ENCODE measurements around the gene RAD51D. TPM values are rescaled to one million over a fixed set of nuclear protein-coding genes. Genes with fewer than 3 reads are reported as not detected.
"Not testable (repeated sequence)": the region's sequence is repeated elsewhere in the genome, so short reads cannot be mapped to it uniquely, and the experiment has no call there.

Gene RAD51D
- total RNA-seq, 1 donor from 2014 or later, result 8.6 TPM

DNA sequence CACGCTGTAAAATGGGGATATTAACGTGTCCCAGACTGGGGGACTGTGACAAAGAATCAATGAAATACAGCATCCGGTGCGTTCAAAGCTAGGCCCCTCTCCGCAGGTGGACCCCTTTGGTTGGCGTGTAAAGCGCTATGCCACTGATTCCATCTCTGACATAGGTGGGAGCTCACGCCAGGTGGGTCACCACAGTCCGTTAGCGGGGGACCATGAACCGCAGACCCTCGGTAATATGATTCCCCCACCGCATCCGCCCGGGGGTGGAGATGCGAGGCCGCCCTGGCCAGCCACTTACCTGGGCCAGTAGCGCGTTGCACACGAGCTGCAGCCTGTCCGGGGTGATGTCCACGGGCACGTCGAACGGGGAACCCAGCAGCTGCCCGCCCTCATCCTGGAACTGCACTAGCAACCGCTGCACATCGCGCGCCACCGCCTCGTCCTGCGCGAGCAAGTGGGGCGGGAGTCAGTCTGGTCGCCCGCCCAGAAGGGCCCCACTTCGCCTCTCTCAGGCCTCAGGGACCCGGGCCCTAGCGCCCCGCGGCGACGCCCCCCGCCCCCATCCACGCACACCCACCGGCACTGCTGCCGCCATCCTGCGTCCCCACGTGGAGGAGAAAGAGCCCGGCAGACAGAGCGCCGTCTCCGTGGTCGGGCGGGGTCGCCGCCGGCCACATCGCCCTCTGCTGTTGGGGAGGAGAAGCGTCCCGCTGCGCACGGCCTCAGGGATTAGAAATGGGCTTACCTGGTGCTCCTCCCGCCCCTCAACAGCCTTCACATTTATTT is 22.2 kb upstream of the RAD51D start, which contains the start of gene NLE1:
NLE1 (minus strand) TSS at position 623 of the 786 bp plus-strand sequence; CDS start at position 595, 28 bp downstream.
- DNase-seq, result peak; percentile 63

DNA sequence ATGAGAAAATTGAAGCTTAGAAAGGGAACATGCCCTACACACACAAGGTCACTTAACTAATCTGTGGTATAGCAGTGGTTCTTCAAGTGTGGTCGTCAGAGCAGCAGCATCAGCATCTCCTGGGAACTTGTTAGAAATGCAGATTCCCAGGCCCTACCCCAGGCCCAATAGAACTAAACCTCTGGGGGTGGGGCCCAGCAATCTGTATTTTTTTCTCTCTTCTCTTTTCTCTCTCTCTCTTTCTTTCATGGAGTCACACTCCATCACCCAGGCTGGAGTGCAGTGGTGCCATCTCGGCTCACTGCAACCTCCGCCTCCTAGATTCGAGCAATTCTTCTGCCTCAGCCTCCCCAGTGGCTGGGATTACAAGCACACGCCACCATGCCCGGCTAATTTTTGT is 18.6 kb upstream of the RAD51D start:
- no peak for DNase-seq

GRCh38 chr17:35135322-35135721 is 15.7 kb upstream of the RAD51D start:
- no peak for DNase-seq

- no peak for DNase-seq
Observed at GRCh38 chr17:35132816-35133550, 13.3 kb upstream of the RAD51D start.

GRCh38 chr17:35132099-35132498 is 12.4 kb upstream of the RAD51D start:
- DNase-seq, result no peak

DNA sequence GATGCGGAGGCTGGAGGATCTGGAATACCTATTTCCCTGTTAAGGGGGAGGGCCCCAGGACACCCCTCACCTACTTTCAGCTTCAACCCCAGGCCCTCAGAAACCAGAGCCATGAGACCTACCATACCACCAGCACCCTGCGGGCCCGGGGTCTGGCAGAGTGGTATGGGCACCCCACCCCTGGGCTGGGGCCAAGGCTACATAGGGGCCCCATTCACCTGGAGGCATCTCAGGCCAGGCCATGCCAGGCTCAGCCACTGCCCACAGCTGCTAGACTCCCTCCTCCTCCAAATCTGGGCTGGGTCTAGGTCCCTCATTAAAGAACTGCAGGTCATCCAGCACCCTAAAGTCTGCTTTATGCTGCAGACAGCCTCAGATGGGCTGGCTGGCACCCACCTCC is 10.7 kb upstream of the RAD51D start:
- DNase-seq, result no peak

DNA sequence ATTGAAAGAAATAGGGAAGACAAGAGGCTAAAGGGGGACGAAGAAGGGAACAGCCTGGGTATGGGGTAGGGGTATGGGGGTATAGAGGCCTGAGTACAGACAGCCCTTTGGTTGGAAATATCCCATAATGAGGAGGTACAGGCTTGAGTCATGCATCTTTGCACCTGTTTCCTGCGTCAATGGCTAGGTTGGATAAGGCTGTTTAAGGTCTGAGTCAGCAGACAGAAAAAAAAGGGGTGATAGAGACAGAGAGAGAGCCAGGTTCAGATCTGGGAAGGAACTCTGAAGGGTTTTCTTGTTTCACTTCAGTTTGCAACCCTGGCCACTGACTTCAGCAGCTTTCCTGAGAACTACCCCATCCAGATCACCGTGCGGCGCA is 10.3 kb upstream of the RAD51D start:
- no peak for DNase-seq

DNA sequence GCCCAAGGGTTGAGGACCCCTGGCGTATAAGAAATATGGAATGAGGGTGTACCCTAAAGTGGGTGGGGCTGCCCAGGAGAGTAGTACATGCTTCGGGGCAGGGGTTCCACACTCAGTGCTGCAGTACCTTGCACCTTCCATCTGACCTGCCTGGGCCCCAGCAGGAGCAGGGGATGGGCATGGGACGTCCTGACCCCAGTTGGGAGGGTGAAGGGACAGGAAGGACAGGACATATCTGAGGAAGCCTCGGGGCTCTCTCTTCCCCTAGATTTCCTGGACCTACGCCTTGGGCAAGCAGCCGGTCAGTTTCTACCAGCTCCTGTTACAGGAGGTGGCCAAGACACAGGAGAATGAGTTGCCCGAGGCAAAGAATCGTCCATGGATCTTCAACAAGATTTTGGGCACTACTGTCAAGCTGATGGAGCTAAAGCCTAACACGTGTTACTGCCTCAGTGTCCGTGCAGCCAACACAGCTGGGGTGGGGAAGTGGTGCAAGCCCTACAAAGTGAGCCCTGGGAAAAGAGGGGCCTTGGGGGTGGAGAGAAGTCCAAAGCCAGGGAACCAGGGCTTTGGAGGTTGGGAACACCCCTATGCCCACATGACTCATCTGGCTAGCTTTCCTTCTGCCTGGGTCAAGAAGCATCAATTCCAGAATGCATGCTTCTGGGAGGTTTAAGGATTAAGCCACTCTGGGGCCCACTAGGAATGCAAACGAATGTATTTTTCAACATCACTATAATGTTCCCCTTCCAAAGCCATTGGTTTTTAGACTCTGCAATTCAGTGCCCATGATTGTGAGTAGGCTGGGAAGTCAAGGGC is 9.7 kb upstream of the RAD51D start:
- DNase-seq, result no peak

- DNase-seq, result no peak
Observed at GRCh38 chr17:35127751-35128514, 8.3 kb upstream of the RAD51D start.

DNA sequence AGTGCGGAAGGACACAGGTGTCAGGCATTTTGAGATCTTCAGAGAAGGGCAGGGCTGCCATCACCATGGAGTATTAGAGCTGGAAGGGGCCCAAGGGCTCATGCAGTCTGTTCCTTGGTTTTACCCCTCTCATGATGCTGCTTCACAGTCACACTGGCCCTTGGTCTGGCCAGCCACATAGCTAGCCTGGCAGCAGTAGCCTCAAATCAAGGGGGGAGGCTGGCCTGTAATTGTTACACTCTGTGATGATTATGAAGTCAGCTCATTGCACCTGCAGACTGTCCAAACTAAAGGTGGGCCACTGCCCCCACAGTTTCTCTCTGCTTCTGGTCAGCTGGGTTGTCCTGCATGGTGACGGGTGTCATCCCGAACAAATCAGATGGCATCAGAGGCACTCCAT is 1.7 kb upstream of the RAD51D start, which contains the start of gene FNDC8:
FNDC8 (plus strand) TSS at position 301 of the 400 bp plus-strand sequence; CDS start at position 380, 79 bp downstream.
- no peak for DNase-seq

- DNase-seq, result no peak
Observed at GRCh38 chr17:35117984-35118383, 1.7 kb downstream of the RAD51D start.

DNA sequence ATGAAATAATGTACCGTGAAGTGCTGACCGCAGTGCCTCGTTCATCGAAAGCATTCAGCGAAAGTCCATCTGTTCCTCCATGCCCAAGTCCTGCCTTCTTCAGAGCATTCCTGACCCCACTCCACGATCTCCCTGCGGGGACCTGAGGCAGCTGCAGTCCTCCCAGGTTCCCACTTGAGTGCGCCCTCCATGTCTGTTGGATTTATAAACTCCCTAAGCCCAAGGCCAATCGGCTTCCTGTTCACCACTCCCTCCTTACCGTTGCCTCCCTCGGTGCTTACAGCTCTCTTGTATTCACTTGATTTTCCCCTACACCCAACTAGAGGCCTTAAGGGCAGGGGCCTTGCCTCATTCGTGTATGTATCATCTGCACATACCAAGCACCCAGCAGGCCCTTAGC is 2.8 kb downstream of the RAD51D start:
- DNase-seq, result no peak

DNA sequence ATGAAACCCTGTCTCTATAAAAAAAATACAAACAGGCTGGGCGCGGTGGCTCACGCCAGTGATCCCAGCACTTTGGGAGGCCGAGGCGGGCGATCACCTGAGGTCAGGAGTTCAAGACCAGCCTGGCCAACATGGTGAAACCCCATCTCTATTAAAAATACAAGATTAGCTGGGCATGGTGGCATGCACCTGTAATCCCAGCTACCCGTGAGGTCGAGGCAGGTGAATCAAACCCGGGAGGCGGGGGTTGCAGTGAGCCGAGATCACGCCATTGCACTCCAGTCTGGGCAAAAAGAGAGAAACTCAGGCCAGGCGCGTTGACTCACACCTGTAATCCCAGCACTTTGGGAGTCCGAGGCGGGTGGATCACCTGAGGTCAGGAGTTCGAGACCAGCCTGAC is 8.9 kb downstream of the RAD51D start:
- DNase-seq, result not testable (repeated sequence)

- no peak for DNase-seq
Observed at GRCh38 chr17:35104844-35105450, 14.7 kb downstream of the RAD51D start.

- no peak for DNase-seq
Observed at GRCh38 chr17:35103271-35103670, 16.4 kb downstream of the RAD51D start.

DNA sequence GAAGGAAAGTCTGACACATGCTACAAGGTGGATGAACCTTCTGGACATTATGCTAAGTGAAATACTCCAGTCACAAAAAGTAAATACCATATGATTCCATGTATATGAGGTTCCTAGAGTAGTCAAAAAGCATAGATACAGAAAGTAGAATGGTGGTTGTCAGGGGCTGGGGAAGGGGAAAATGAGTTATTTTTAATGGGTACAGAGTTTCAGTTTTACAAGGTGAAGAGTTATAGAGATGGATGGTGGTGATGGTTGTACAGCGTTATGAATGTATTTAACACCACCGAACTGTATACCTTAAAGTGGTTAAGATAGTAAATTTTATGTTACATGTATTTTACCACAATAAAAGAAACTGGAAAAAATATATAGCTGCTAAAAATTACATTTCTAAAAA is 17.9 kb downstream of the RAD51D start:
- DNase-seq, result no peak

DNA sequence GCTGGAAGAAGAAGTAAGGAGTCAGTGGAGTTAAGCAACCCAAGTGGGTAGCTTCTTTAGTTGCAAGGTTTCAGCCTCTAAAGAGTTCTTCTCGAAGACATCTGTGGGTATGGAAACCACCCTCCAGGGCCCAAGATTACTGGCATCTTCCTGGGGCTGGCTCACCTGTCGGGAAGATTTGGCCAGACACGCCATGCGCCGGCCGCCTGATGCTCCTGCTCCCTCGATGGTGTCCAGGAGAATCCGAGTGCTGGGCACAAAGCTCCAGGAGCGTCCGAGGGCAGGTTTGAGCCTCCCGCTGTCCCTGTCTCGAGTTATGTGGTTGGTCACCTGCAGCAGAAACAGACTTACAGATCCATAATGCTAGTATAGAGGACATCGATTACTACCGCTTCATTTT is 18.6 kb downstream of the RAD51D start:
- DNase-seq, result no peak

- DNase-seq, result no peak
Observed at GRCh38 chr17:35099908-35100307, 19.8 kb downstream of the RAD51D start.

GRCh38 chr17:35097776-35098175 is 21.9 kb downstream of the RAD51D start:
- DNase-seq, result no peak

DNA sequence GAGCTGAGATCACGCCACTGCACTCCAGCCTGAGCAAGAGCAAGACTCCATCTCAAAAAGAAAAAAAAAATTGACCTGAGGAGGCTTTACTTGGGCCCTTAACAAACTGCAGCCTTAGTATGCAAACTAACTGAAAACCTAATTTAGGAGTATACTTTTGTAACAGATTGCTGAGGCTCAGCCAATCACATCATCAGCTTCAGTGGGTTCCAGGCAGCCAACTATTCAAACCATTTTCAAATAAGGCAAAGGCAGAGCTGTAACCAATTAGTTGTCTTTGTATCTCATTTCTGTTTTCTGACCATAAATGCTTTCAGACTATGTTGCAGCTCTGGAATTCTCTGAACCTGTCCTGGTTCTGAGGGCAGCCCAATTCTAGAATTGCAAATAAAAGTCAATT is 23.9 kb downstream of the RAD51D start:
- DNase-seq, result no peak

GRCh38 chr17:35094902-35095301 is 24.8 kb downstream of the RAD51D start:
- DNase-seq, result no peak

DNA sequence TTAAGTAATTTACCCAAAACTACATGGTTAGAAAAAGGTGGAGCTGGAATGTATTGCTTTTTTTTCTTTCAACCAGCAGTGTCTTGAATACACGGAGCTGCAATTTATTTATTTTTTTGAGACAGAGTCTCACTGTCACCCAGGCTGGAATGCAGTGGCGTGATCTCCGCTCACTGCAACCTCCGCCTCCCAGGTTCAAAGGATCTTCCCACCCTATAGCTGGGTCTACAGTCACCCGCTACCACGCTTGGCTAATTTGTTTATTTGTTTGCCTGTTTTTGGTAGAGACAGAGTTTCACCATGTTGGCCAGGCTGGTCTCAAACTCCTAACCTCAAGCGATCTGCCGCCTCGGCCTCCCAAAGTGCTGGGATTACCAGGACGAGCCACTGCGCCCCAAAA is 29.0 kb downstream of the RAD51D start:
- DNase-seq, result not testable (repeated sequence)

Data from occipital lobe (tissue), 2 donors.